OCI-LY3 (cell line): Measurements from ENCODE around the gene AIG1.

Experiments
- CTCF ChIP-seq: fragments of 200-600, 300-600 bp; sonication (generic); IDR thresholded peaks from 2 replicates; pipeline ENCODE4 v1.5.1; 2014; ENCODE audit warnings: antibody characterized with exemption, low read length, low read depth
- EZH2phosphoT487 ChIP-seq: fragments of 200-600 bp; shearing (Covaris generic); IDR thresholded peaks from 2 replicates; pipeline ENCODE4 v1.6.1; 2018; ENCODE audit warnings: antibody characterized with exemption, mixed run types, low read depth

GRCh38 chr6:143194095-143194589, 133.5 kb downstream of the AIG1 start:
- TF ChIP-seq CTCF = no peak
- TF ChIP-seq EZH2phosphoT487 = no peak
